ENCODE results near the gene FAM227B. TPM values are rescaled to one million over a fixed set of nuclear protein-coding genes. Genes with fewer than 3 reads are reported as not detected.
A peak's percentile ranks its signal among the peaks of the same experiment; 100 is the strongest.

The FAM227B gene
- total and polyA plus RNA-seq, 10 donors, result 4.1 to 7.5 (median 5.2) TPM

- Histone ChIP-seq H3K27ac (peak overlapping the region in 1 of 8 donors; percentile 16), H3K9me3 (no peaks in the 10 kb centered on the region), H3K36me3 (peaks cover 0 to 89% (median 28%) of the 10 kb centered on the region in 6 donors), H3K4me1 (peaks cover 0 to 6% (median 0%) of the 10 kb centered on the region in 6 donors), H3K27me3 (replicated peaks in 1 of 7) (no peaks in the 10 kb centered on the region), H3K4me3 (no peak overlapping the region)
- DNase-seq, result no peak
- intact Hi-C loops (cut with DNase I; ENCODE audit: low total_unique reads), result no loop called here
- WGBS, 5 donors, result 78 to 87% (median 83%) methylated on average over 4 of the region's 4 CpGs
- no peak for TF ChIP-seq POLR2A (IDR thresholded peaks at IDR 0.05)
- TF ChIP-seq, protein P1, sequence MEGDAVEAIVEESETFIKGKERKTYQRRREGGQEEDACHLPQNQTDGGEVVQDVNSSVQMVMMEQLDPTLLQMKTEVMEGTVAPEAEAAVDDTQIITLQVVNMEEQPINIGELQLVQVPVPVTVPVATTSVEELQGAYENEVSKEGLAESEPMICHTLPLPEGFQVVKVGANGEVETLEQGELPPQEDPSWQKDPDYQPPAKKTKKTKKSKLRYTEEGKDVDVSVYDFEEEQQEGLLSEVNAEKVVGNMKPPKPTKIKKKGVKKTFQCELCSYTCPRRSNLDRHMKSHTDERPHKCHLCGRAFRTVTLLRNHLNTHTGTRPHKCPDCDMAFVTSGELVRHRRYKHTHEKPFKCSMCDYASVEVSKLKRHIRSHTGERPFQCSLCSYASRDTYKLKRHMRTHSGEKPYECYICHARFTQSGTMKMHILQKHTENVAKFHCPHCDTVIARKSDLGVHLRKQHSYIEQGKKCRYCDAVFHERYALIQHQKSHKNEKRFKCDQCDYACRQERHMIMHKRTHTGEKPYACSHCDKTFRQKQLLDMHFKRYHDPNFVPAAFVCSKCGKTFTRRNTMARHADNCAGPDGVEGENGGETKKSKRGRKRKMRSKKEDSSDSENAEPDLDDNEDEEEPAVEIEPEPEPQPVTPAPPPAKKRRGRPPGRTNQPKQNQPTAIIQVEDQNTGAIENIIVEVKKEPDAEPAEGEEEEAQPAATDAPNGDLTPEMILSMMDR (IDR thresholded peaks at IDR 0.05 in 8 of 11, conservative IDR thresholded peaks at IDR 0.05 in 3 of 11), result no peak
- TF ChIP-seq POLR2AphosphoS5 (IDR thresholded peaks at IDR 0.05), result no peak
These were observed 333.8 kb downstream of the FAM227B start for GRCh38 chr15:49286649-49287404.

DNA sequence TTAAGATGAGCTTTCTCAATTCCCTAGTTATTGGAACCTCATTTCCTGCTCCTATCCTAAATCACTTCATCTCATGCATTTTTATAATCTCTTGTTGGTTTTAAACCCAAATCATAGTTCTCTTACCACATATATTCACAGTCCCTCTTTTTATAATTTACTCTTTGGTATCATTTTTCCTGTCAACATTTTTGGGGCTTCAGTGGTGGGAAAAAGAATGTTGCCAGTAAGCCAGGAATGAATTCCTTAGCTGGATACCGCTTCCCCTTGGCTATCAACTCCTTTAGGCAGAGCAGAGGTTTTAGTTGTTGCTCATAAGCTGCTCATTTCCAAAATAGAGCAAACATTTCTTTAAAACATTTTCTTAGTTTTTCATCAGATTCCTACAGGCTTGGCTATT lies 338.3 kb downstream of the FAM227B start:
- WGBS, 5 donors, result 94 to 98% (median 96%) methylated on average over 1 of the region's 1 CpG
- Histone ChIP-seq H3K36me3 (peaks cover 0 to 70% (median 26%) of the 10 kb centered on the region in 6 donors), H3K27ac (no peak overlapping the region), H3K27me3 (replicated peaks in 1 of 7) (no peaks in the 10 kb centered on the region), H3K9me3 (no peaks in the 10 kb centered on the region), H3K4me1 (peaks cover 0 to 6% (median 0%) of the 10 kb centered on the region in 6 donors), H3K4me3 (no peak overlapping the region)
- DNase-seq, result no peak
- TF ChIP-seq POLR2A (IDR thresholded peaks at IDR 0.05), result no peak
- intact Hi-C loops (cut with DNase I; ENCODE audit: low total_unique reads), result no loop called here

GRCh38 chr15:49279521-49280456 lies 340.8 kb downstream of the FAM227B start:
- Histone ChIP-seq H3K4me1 (no peaks in the 10 kb centered on the region), H3K4me3 (no peak overlapping the region), H3K9me3 (no peaks in the 10 kb centered on the region), H3K27ac (no peak overlapping the region), H3K36me3 (peaks cover 0 to 50% (median 18%) of the 10 kb centered on the region in 6 donors), H3K27me3 (replicated peaks in 1 of 7) (no peaks in the 10 kb centered on the region)
- 94 to 99% (median 97%) methylated on average over 4 of the region's 4 CpGs for WGBS, 5 donors
- intact Hi-C loops (cut with DNase I; ENCODE audit: low total_unique reads), result no loop called here
- TF ChIP-seq POLR2AphosphoS5 (IDR thresholded peaks at IDR 0.05) (no peak), POLR2A (IDR thresholded peaks at IDR 0.05) (no peak)
- TF ChIP-seq, protein P1 (IDR thresholded peaks at IDR 0.05 in 8 of 11, conservative IDR thresholded peaks at IDR 0.05 in 3 of 11), result no peak
- no peak for DNase-seq

DNA sequence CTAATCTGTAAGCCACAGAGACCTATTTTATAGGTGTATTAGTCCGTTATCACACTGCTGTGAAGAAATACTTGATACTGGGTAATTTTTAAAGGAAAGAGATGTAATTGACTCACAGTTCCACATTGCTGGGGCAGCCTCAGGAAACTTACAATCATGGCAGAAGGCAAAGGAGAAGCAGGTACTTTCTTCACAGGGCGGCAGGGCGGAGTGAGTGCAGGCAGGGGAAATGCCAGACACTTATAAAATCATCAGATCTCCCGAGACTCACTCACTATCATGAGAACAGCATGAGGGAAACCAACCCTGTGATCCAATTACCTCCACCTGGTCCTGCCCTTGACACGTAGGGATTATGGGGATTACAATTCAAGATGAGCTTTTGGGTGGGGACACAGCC lies 341.9 kb downstream of the FAM227B start:
- DNase-seq, result no peak
- no peaks in the 10 kb centered on the region for H3K27me3 ChIP-seq (replicated peaks in 1 of 7)
- H3K36me3 ChIP-seq, result peaks cover 0 to 48% (median 10%) of the 10 kb centered on the region in 6 donors
- H3K4me1 ChIP-seq, result no peaks in the 10 kb centered on the region
- no peak overlapping the region for H3K4me3 ChIP-seq
- intact Hi-C loops (cut with DNase I; ENCODE audit: low total_unique reads), result no loop called here
- H3K9me3 ChIP-seq, result no peaks in the 10 kb centered on the region
- H3K27ac ChIP-seq, result no peak overlapping the region
- WGBS, 5 donors, result 90 to 94% (median 91%) methylated on average over 5 of the region's 5 CpGs
- no peak for TF ChIP-seq POLR2AphosphoS5 (IDR thresholded peaks at IDR 0.05)
- TF ChIP-seq POLR2A (IDR thresholded peaks at IDR 0.05), result no peak
- TF ChIP-seq, protein P1 (IDR thresholded peaks at IDR 0.05 in 8 of 11, conservative IDR thresholded peaks at IDR 0.05 in 3 of 11), result no peak

Other genes starting within 250 kb of the FAM227B start
- 1 to 10 TPM; 1.3 to 9.0 (median 2.2) TPM for gene FGF7, start 197.6 kb downstream of the FAM227B start, total RNA-seq
- gene FGF7, start 197.6 kb downstream of the FAM227B start, polyA plus RNA-seq, result 1 to 10 TPM; 1.0 to 1.5 (median 1.2) TPM
- gene DTWD1, start 230 bp upstream of the FAM227B start, total RNA-seq, result 10 to 100 TPM in 6 of 7 donors, 1 to 10 TPM in 1; 8.2 to 25.5 (median 21.6) TPM
- gene DTWD1, start 230 bp upstream of the FAM227B start, polyA plus RNA-seq, result 10 to 100 TPM; 12.9 to 14.8 (median 13.0) TPM

Measured in spleen (tissue), 11 donors.